ENCODE measurements around the gene PPP1R14D.

The PPP1R14D gene

DNA sequence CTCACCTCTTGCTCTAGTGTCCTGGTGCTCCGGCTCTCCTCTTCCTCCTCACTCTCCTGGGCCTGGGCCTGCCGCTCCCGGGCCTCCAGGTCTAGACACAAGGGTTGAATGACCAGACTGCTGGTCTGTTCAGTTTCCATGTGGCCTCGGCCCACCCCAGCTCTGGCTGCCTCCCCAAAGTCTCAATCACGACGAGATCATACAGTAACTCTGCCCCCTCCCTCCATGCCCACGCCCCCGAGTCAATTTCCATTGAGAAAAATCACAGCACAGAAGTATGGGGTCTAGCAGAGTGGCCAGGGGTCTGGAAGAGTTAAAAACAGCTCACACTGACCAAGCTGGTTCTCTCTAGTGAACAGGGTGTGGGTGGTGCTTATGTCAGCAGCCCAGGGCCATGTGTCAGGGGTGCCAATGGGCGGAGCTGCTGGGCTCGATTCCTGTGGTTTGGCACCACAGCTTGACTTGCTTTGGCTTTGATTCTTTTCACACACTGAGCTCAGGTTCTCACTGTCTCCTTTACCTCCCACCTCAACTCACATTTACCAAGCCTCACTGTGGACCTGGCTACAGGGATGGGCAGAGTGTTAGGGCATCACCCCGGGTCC is 51.9 kb downstream of the PPP1R14D start:
- H3K36me3 ChIP-seq (ENCODE audit: control insufficient read depth, insufficient read depth, low read length) = peaks cover 55% of the 10 kb centered on the region
- H3K9ac ChIP-seq (ENCODE audit: low read length) = no peak overlapping the region
- H3K27me3 ChIP-seq (ENCODE audit: control insufficient read depth, insufficient read depth, low read length) = no peaks in the 10 kb centered on the region
- no peaks in the 10 kb centered on the region for H3K4me1 ChIP-seq (ENCODE audit: control insufficient read depth, insufficient read depth, low read length)
- no peaks in the 10 kb centered on the region for H3K9me3 ChIP-seq (ENCODE audit: control insufficient read depth, insufficient read depth, low read depth, low read length)
- no peak overlapping the region for H3K27ac ChIP-seq (ENCODE audit: low read depth, low read length)
- no peak overlapping the region for H3K4me3 ChIP-seq (ENCODE audit: low read depth, low read length)

- H3K9ac ChIP-seq (ENCODE audit: low read length) = no peak overlapping the region
- peaks cover 58% of the 10 kb centered on the region for H3K36me3 ChIP-seq (ENCODE audit: control insufficient read depth, insufficient read depth, low read length)
- H3K4me1 ChIP-seq (ENCODE audit: control insufficient read depth, insufficient read depth, low read length) = no peaks in the 10 kb centered on the region
- H3K27me3 ChIP-seq (ENCODE audit: control insufficient read depth, insufficient read depth, low read length) = no peaks in the 10 kb centered on the region
- no peaks in the 10 kb centered on the region for H3K9me3 ChIP-seq (ENCODE audit: control insufficient read depth, insufficient read depth, low read depth, low read length)
- no peak overlapping the region for H3K4me3 ChIP-seq (ENCODE audit: low read depth, low read length)
- no peak overlapping the region for H3K27ac ChIP-seq (ENCODE audit: low read depth, low read length)
Measured at GRCh38 chr15:40775740-40776536, 52.6 kb downstream of the PPP1R14D start.

DNA sequence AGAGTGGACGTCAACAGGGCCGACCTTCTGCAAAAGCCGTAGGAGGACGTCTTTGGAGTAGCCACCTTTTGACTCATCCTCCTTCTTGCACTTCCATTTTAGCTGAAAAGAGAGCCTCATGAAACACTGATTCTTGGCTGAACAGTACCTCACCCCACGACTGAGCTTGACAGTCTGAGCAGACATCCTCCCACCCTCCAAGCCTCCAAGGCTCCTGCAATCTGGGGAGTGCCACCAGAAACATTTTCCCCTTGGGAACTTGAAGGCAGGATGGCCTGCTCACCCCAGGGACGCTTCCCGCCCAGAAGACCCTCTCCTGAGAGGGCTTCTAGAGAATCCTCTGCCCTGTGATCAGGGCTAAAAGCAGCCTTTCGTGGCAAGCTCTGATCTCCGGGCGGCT is 53.5 kb downstream of the PPP1R14D start:
- Histone ChIP-seq H3K27ac (ENCODE audit: low read depth, low read length) (no peak overlapping the region), H3K36me3 (ENCODE audit: control insufficient read depth, insufficient read depth, low read length) (peaks cover 58% of the 10 kb centered on the region)

GRCh38 chr15:40773902-40774301 is 54.6 kb downstream of the PPP1R14D start:
- H3K9ac ChIP-seq (ENCODE audit: low read length) = no peak overlapping the region
- H3K4me3 ChIP-seq (ENCODE audit: low read depth, low read length) = no peak overlapping the region
- H3K36me3 ChIP-seq (ENCODE audit: control insufficient read depth, insufficient read depth, low read length) = peaks cover 48% of the 10 kb centered on the region
- no peak overlapping the region for H3K27ac ChIP-seq (ENCODE audit: low read depth, low read length)
- H3K27me3 ChIP-seq (ENCODE audit: control insufficient read depth, insufficient read depth, low read length) = no peaks in the 10 kb centered on the region
- H3K4me1 ChIP-seq (ENCODE audit: control insufficient read depth, insufficient read depth, low read length) = peaks cover 3% of the 10 kb centered on the region; the same call in 1 of the 2 replicates
- H3K9me3 ChIP-seq (ENCODE audit: control insufficient read depth, insufficient read depth, low read depth, low read length) = no peaks in the 10 kb centered on the region

More for the DNA sequence above, 53.5 kb downstream of the PPP1R14D start:
- Histone ChIP-seq H3K9ac (ENCODE audit: low read length) (no peak overlapping the region), H3K9me3 (ENCODE audit: control insufficient read depth, insufficient read depth, low read depth, low read length) (no peaks in the 10 kb centered on the region), H3K27me3 (ENCODE audit: control insufficient read depth, insufficient read depth, low read length) (no peaks in the 10 kb centered on the region), H3K4me1 (ENCODE audit: control insufficient read depth, insufficient read depth, low read length) (no peaks in the 10 kb centered on the region), H3K4me3 (ENCODE audit: low read depth, low read length) (no peak overlapping the region)

DNA sequence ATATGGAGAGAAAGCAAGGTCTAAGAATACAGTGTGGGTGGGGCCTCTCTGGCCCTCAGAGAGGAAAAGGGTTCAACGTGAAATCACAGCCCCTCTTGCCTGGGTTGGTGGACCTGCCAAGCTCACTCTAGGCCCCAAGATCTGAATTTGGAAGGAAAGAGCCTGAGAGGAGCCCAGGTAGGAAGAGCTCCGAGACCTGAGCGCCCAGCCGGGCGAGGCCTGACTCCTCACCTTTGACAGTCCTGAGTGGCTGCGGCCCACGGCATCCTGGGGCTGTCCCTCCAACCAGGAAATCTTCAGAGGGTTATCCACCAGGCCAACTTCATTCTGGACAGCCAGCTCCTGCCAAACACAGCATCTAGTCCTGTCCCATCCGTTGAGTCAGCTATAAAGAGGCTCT is 55.0 kb downstream of the PPP1R14D start:
- H3K27me3 ChIP-seq (ENCODE audit: control insufficient read depth, insufficient read depth, low read length) = no peaks in the 10 kb centered on the region
- no peak overlapping the region for H3K4me3 ChIP-seq (ENCODE audit: low read depth, low read length)
- peaks cover 47% of the 10 kb centered on the region for H3K36me3 ChIP-seq (ENCODE audit: control insufficient read depth, insufficient read depth, low read length)
- H3K4me1 ChIP-seq (ENCODE audit: control insufficient read depth, insufficient read depth, low read length) = peaks cover 5% of the 10 kb centered on the region; the same call in 1 of the 2 replicates
- no peak overlapping the region for H3K27ac ChIP-seq (ENCODE audit: low read depth, low read length)
- no peaks in the 10 kb centered on the region for H3K9me3 ChIP-seq (ENCODE audit: control insufficient read depth, insufficient read depth, low read depth, low read length)
- no peak overlapping the region for H3K9ac ChIP-seq (ENCODE audit: low read length)

DNA sequence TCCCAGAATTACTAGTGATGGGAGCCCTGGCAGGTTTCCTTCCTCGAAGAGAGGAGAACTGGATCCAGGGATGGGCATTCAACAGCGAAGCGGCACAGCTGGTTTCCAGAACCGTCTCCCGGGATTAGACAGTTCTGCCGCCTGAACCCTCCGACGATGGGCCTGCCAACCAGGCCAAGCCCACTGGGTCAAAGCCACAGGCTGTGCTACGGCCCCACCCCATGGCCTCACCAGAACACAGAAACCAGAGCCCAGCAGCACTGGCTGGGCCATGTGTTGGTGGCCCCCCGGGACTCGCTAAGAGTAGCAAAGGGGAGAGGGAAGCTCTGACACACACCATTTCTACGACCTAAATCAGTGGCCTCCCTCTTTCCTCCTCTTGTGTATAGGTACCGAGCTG is 56.5 kb downstream of the PPP1R14D start:
- peaks cover 17% of the 10 kb centered on the region for H3K4me1 ChIP-seq (ENCODE audit: control insufficient read depth, insufficient read depth, low read length)
- H3K27ac ChIP-seq (ENCODE audit: low read depth, low read length) = no peak overlapping the region
- H3K9me3 ChIP-seq (ENCODE audit: control insufficient read depth, insufficient read depth, low read depth, low read length) = no peaks in the 10 kb centered on the region
- no peaks in the 10 kb centered on the region for H3K27me3 ChIP-seq (ENCODE audit: control insufficient read depth, insufficient read depth, low read length)
- H3K9ac ChIP-seq (ENCODE audit: low read length) = no peak overlapping the region
- peaks cover 58% of the 10 kb centered on the region for H3K36me3 ChIP-seq (ENCODE audit: control insufficient read depth, insufficient read depth, low read length)
- H3K4me3 ChIP-seq (ENCODE audit: low read depth, low read length) = no peak overlapping the region

DNA sequence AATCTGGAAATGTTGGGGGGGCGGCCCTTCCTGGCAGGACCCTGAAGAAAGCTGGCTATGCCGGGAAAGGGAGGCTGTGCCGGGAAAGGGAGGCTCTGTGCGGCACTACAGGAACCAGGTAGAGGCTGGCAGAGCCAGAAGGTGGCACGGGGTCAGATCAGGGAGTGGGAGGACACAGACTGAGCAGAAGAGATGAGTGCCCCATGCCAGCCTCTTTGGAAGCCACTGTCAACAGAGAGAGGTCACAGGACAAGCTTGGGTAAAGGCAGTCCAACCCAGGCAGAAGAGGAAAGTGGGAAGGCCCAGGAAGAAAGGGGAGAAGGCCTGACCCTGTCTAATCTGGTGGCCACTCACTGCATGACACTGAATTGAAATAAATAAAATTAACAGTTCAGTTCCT is 57.3 kb downstream of the PPP1R14D start:
- Histone ChIP-seq H3K36me3 (ENCODE audit: control insufficient read depth, insufficient read depth, low read length) (peaks cover 50% of the 10 kb centered on the region), H3K9me3 (ENCODE audit: control insufficient read depth, insufficient read depth, low read depth, low read length) (no peaks in the 10 kb centered on the region), H3K4me1 (ENCODE audit: control insufficient read depth, insufficient read depth, low read length) (peaks cover 25% of the 10 kb centered on the region), H3K27me3 (ENCODE audit: control insufficient read depth, insufficient read depth, low read length) (no peaks in the 10 kb centered on the region), H3K27ac (ENCODE audit: low read depth, low read length) (no peak overlapping the region), H3K4me3 (ENCODE audit: low read depth, low read length) (no peak overlapping the region), H3K9ac (ENCODE audit: low read length) (no peak overlapping the region)

DNA sequence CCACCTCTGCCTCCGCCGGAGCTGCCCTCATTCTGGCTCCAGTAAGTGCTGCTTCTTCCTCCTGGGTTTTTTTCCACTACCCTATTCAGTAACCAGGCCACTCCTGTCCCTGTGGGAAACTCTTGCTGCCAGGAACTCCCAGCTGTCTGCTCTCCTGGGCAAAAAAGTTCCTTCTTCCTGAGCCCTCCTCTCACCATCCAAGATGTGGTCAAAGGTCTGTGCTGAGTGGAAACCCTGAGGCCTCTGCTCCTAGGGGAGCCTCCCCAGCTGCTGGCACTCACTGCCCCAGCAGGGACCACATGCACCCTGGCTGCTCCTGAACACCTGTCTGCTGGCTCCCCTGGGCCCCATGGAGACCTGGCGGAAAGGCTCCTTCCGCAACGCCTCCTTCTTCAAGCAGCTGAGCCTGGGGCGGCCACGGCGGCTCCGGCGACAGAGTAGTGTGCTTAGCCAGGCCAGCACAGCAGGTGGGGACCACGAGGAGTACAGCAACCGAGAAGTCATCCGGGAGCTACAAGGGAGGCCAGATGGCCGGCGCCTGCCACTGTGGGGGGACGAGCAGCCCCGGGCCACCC is 58.3 kb downstream of the PPP1R14D start:
- H3K27ac ChIP-seq (ENCODE audit: low read depth, low read length) = no peak overlapping the region
- H3K9me3 ChIP-seq (ENCODE audit: control insufficient read depth, insufficient read depth, low read depth, low read length) = no peaks in the 10 kb centered on the region
- no peaks in the 10 kb centered on the region for H3K27me3 ChIP-seq (ENCODE audit: control insufficient read depth, insufficient read depth, low read length)
- no peak overlapping the region for H3K4me3 ChIP-seq (ENCODE audit: low read depth, low read length)
- peaks cover 35% of the 10 kb centered on the region for H3K4me1 ChIP-seq (ENCODE audit: control insufficient read depth, insufficient read depth, low read length)
- peaks cover 40% of the 10 kb centered on the region for H3K36me3 ChIP-seq (ENCODE audit: control insufficient read depth, insufficient read depth, low read length)
- H3K9ac ChIP-seq (ENCODE audit: low read length) = no peak overlapping the region

GRCh38 chr15:40769274-40770146 is 59.0 kb downstream of the PPP1R14D start, which contains the start of gene C15orf62:
C15orf62 (plus strand) TSS chr15:40769980; CDS start chr15:40770496, 516 bp downstream.
- H3K9ac ChIP-seq (ENCODE audit: low read length) = no peak within 1 kb of the TSS
- H3K27me3 ChIP-seq (ENCODE audit: control insufficient read depth, insufficient read depth, low read length) = no peaks in the 10 kb centered on the region
- no peak within 1 kb of the TSS for H3K27ac ChIP-seq (ENCODE audit: low read depth, low read length)
- H3K4me1 ChIP-seq (ENCODE audit: control insufficient read depth, insufficient read depth, low read length) = peaks cover 43% of the 10 kb centered on the region
- H3K9me3 ChIP-seq (ENCODE audit: control insufficient read depth, insufficient read depth, low read depth, low read length) = no peaks in the 10 kb centered on the region
- no peak within 1 kb of the TSS for H3K4me3 ChIP-seq (ENCODE audit: low read depth, low read length)
- peaks cover 34% of the 10 kb centered on the region for H3K36me3 ChIP-seq (ENCODE audit: control insufficient read depth, insufficient read depth, low read length)

- Histone ChIP-seq H3K27me3 (ENCODE audit: control insufficient read depth, insufficient read depth, low read length) (no peaks in the 10 kb centered on the region), H3K4me3 (ENCODE audit: low read depth, low read length) (no peak overlapping the region), H3K4me1 (ENCODE audit: control insufficient read depth, insufficient read depth, low read length) (peaks cover 44% of the 10 kb centered on the region), H3K9me3 (ENCODE audit: control insufficient read depth, insufficient read depth, low read depth, low read length) (no peaks in the 10 kb centered on the region), H3K9ac (ENCODE audit: low read length) (no peak overlapping the region), H3K36me3 (ENCODE audit: control insufficient read depth, insufficient read depth, low read length) (peaks cover 26% of the 10 kb centered on the region), H3K27ac (ENCODE audit: low read depth, low read length) (no peak overlapping the region)
Measured at GRCh38 chr15:40768521-40769273, 59.8 kb downstream of the PPP1R14D start.

All from HUES6 (cell line).